Measurements from ENCODE around the gene UBE2L6.

The UBE2L6 gene

GRCh38 chr11:57542582-57542981, 24.9 kb downstream of the UBE2L6 start:
- H2AFZ ChIP-seq (ENCODE audit: low read depth, low read length, severe bottlenecking) = no peak overlapping the region

DNA sequence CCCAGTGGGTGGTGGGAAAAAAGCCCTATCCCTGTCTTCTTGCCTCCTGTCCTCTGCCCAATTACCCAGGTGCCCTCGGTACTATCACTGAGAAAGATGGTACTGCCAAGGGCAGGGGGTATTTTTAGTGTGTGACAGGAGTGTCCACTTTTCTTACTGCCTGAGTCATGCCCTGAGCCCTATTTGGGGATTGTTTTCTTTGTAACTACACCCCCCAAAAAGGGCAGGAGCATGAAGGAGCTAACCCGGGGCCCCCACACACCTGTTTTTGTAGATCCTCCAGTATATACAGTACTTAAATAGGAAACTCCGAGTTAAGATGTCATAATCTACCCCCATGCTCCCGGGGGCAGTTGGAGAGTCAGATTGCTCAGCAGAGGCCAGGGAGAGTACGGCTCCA, 26.3 kb downstream of the UBE2L6 start:
- Histone ChIP-seq H3K9me2 (replicated peaks; ENCODE audit: insufficient read depth, low read length) (no peaks in the 10 kb centered on the region), H3K79me2 (ENCODE audit: insufficient read depth, low read length) (no peaks in the 10 kb centered on the region), H3F3A (ENCODE audit: insufficient read depth) (no peaks in the 10 kb centered on the region), H3K9ac (ENCODE audit: low read length) (no peak overlapping the region), H3K4me2 (ENCODE audit: low read depth, low read length, poor library complexity, severe bottlenecking) (no peak overlapping the region), H3K27ac (ENCODE audit: low read depth, low read length) (no peak overlapping the region), H3K4me3 (ENCODE audit: insufficient read depth, low read length, poor library complexity, severe bottlenecking) (no peak overlapping the region), H3K27me3 (ENCODE audit: low read length) (no peaks in the 10 kb centered on the region), H3K9me3 (ENCODE audit: insufficient read depth, low read length) (no peaks in the 10 kb centered on the region), H4K20me1 (ENCODE audit: low read depth, low read length) (no peaks in the 10 kb centered on the region), H3K36me3 (ENCODE audit: low read length) (no peaks in the 10 kb centered on the region), H2AFZ (ENCODE audit: low read depth, low read length, severe bottlenecking) (no peak overlapping the region)
- TF ChIP-seq EZH2phosphoT487 (conservative IDR thresholded peaks at IDR 0.05; ENCODE audit: low read length) = no peak
- TF ChIP-seq CTCF (IDR thresholded peaks at IDR 0.05; ENCODE audit: insufficient read depth, low read length, poor library complexity, severe bottlenecking) = no peak

More at GRCh38 chr11:57542582-57542981, 24.9 kb downstream of the UBE2L6 start:
- Histone ChIP-seq H3K4me2 (ENCODE audit: low read depth, low read length, poor library complexity, severe bottlenecking) (no peak overlapping the region), H3F3A (ENCODE audit: insufficient read depth) (no peaks in the 10 kb centered on the region), H3K27ac (ENCODE audit: low read depth, low read length) (no peak overlapping the region), H3K4me3 (ENCODE audit: insufficient read depth, low read length, poor library complexity, severe bottlenecking) (no peak overlapping the region), H3K79me2 (ENCODE audit: insufficient read depth, low read length) (no peaks in the 10 kb centered on the region), H3K9me2 (replicated peaks; ENCODE audit: insufficient read depth, low read length) (no peaks in the 10 kb centered on the region), H3K9me3 (ENCODE audit: insufficient read depth, low read length) (no peaks in the 10 kb centered on the region), H3K9ac (ENCODE audit: low read length) (no peak overlapping the region), H3K27me3 (ENCODE audit: low read length) (no peaks in the 10 kb centered on the region), H4K20me1 (ENCODE audit: low read depth, low read length) (no peaks in the 10 kb centered on the region), H3K36me3 (ENCODE audit: low read length) (no peaks in the 10 kb centered on the region)
- TF ChIP-seq EZH2phosphoT487 (conservative IDR thresholded peaks at IDR 0.05; ENCODE audit: low read length) (no peak), CTCF (IDR thresholded peaks at IDR 0.05; ENCODE audit: insufficient read depth, low read length, poor library complexity, severe bottlenecking) (no peak)

- Histone ChIP-seq H3K9me2 (replicated peaks; ENCODE audit: insufficient read depth, low read length) (no peaks in the 10 kb centered on the region), H3K4me3 (ENCODE audit: insufficient read depth, low read length, poor library complexity, severe bottlenecking) (no peak overlapping the region), H3K36me3 (ENCODE audit: low read length) (no peaks in the 10 kb centered on the region), H3K27ac (ENCODE audit: low read depth, low read length) (no peak overlapping the region), H3K9me3 (ENCODE audit: insufficient read depth, low read length) (no peaks in the 10 kb centered on the region), H3F3A (ENCODE audit: insufficient read depth) (no peaks in the 10 kb centered on the region), H3K27me3 (ENCODE audit: low read length) (no peaks in the 10 kb centered on the region), H4K20me1 (ENCODE audit: low read depth, low read length) (no peaks in the 10 kb centered on the region), H3K4me2 (ENCODE audit: low read depth, low read length, poor library complexity, severe bottlenecking) (no peak overlapping the region), H2AFZ (ENCODE audit: low read depth, low read length, severe bottlenecking) (no peak overlapping the region), H3K79me2 (ENCODE audit: insufficient read depth, low read length) (no peaks in the 10 kb centered on the region), H3K9ac (ENCODE audit: low read length) (no peak overlapping the region)
- TF ChIP-seq EZH2phosphoT487 (conservative IDR thresholded peaks at IDR 0.05; ENCODE audit: low read length) (no peak), CTCF (IDR thresholded peaks at IDR 0.05; ENCODE audit: insufficient read depth, low read length, poor library complexity, severe bottlenecking) (no peak)
These were observed 28.1 kb downstream of the UBE2L6 start for GRCh38 chr11:57539342-57539741.
